Activated CD4-positive, alpha-beta T cell treated with anti-CD3 and anti-CD28 coated beads, Interleukin-2, amount 50 U/mL, for 16 hours (primary cell): ENCODE measurements around the gene CNTNAP2.
"Not testable (repeated sequence)": the region's sequence is repeated elsewhere in the genome, so short reads cannot be mapped to it uniquely, and the experiment has no call there.

ENCODE experiments used
- DNase-seq: peaks from one replicate; pipeline ENCODE4 v3.0.0-alpha.2; 2020

Gene CNTNAP2

DNA sequence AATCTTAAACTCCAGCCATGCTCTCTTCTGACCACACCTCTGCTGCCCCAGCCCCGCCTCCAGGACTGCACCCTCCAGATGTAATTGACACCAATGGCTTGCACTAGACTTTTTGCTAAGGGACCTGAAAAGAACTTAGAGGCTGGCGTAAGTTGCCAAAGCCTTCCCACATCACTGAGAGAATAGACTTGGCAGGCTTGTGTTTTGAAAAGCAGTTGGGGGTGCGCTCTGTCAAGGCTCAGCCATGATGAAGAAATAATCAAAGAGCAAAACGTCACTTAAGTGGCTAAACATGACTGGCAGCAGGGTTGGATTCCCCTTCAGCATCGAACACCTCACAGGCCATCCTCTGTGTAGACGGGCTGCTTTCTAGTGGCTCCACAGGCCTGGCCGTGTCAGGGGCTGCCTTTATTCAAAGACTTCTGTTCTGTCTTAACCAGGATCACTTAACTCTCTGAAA lies 2278.8 kb downstream of the CNTNAP2 start:
- no peak for DNase-seq

DNA sequence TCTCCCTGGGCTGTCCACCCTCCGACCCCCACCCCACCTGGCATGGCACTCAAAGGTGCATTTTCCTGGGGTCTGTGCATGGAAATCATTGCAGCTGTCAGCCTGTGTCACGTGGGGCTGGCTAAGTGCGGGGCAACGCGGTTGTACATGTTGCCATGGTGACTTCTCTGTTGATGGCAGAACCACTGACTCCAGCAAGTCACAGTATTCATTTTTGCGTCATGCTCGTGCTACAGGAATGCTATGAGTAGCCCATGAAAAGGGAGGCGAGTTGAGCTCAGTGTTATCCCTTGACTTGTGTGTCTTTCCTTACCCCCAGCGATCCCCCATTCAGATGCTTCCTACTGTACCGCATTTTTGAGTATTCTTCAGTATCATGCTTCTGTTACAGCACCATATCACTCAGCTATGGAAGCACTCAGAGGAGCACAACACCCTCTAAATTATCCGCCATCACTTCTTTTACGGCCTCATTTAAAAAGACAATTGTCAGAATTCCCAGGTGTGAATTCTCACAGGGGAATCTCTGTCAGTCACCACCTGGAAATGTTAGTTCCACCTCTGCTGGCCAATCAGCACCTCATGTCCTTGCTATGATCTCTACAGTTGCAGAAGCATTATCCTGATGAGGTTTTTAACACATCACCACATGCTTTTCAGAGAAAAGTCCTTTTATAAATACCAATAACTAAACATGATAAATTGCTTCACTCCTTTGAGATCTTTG lies 2279.6 kb downstream of the CNTNAP2 start:
- no peak for DNase-seq

DNA sequence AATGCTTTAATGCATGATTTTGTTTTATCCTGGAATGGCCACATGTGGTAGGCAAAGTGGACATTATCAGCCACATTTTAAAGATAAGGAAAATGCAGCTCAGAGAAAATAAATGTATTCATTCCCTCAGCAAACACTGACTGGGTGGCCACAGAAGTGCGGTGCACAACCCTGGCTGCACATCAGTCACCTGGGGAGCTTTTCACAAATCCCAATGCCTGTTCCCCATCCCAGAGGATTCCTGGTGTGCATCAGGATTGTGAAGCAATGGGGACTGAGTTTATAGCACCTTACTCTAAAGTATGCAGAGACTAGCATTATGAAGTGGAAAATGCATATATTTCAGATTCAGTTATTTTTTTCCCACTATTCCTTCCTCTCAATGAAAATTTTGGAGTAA lies 2280.5 kb downstream of the CNTNAP2 start:
- DNase-seq: no peak

DNA sequence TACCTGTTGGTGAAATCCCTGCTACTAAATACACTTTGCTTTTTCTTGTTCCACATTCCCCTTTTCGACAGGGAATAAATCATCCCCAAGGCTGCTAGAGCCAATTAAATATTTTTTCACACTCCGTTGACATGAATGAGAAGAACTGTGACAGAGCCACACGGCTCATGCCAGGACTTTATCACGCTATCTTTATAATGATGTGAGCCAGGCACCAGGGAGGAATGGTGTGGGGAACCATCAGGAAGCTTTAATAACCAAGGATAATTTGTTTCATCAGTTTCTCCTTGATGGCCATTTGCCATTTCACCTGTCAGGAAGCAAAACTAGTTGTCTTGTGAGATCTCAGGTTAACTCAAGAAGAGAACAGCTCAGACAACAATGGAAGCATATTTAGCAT lies 2280.9 kb downstream of the CNTNAP2 start:
- DNase-seq: no peak

DNA sequence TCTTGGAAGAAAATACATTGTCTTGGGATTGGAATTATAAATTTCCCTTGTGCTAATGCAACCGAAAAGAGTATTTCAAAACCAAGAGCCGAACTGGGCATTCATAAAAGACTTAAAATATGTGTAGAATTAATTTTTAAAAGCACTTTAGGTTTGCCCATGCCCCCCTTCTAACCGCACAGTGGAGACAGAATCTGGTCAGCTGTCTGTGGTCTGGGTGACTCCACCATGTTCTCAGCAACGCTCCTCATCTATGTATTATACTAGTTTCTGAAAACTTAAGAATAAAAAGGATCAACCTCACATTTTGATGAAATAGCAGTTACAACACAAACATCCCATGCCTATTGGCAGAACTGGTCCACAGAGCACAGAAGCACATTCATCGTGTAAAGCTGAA lies 2281.4 kb downstream of the CNTNAP2 start:
- no peak for DNase-seq

DNA sequence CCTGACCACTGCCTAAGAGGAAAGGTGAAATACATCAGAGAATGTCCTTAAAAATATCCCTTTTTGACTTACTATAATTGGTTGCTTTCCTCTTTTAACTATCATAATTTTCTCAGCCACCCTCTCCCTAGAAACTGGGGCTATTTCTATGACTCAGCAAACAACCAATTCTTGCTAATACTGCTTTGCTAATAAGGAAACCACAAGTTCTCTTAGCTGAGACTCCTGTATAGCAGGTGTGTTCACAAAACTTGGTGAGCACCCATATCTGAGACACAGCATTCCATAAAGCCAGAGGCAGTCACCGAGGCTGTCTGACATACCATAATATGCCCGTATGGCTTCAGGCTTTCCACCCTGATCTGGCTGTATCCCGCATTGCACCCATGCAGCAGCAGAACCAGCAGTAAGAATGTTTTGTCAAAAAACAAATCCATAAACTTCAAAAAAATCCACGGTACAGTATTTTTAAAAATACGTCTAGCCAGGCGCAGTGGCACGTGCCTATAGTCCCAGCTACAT lies 2282.3 kb downstream of the CNTNAP2 start:
- peak; percentile 21 for DNase-seq

DNA sequence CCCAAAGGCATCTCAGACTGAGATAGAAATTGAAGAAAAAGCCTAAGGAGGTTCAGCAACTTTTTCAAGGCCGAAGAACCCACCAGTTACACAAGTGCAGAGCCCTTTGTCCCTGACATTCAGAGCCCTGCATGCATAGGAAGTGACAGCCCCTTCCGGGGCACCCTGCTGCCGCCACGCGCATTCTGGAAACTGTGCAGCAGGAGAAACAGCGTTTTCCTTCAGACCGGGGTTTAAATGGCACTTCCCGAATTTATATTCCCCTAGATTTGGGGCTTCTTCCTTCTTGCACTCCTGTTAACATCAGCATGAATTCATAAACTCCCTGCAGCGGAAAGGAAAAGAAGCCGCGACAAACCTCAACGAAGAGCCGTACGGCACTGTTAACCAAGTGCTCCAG lies 2283.5 kb downstream of the CNTNAP2 start:
- DNase-seq: no peak

DNA sequence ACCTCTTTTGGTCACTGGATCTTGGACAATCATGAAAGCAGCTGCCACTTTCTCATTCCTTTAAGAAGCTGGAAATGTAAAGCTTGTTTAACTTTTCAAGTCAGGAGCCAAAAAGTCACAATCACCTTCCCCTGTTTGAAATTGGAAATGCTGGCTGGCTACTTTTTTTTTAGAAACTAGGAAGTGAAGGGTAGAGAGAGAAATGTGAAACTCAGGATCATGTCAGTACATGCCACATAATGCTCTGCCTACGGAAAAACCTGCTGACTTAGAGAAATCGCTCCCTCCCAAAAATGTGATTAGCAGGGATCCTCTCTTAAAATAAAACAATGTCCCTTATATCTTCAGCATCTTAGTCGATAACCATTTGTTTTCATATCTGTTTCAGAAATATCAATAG lies 2285.6 kb downstream of the CNTNAP2 start:
- no peak for DNase-seq

DNA sequence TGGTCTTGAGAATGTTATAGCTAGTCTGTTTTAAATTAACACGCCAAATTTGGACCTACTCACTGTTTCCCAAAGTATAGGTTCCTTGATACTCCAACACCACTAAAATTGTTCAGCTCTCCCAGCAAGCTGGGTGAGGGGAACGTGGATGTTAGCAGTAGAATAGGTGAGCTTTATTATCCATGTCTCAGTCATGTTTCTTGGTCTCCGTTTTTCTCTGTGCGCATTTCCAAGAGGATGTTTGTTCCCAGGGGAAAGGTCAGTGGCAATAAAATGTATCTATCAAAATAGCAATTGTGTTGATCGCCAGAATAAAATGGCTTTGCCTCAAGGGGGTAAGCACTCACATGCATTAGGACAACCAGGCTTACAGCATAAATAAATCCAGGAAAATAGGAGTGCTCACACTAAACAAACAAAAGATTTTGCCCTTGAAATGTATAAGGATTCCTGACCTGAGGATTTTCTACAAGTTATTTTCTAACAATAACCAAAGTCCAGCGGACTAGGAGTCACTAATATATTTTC lies 2286.9 kb downstream of the CNTNAP2 start:
- DNase-seq: no peak

DNA sequence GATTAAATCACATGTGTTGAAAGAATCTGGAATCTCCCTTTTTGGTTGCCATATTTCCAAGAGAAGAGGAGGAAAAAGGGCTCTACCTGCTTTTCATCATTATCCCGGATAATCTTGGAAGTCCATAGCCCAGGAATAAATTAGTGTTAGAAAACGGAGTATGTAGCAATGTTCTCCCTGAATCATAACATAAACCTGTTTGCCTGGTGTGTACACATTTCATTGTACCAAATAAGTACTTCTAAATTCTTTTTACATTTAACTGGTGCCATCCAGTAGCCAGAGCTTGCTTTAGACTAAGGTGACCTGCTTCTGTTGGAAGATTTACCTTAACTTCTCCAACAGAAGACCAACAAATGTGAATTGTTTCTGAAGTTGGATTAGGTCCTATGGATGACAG lies 2291.7 kb downstream of the CNTNAP2 start:
- DNase-seq: no peak

DNA sequence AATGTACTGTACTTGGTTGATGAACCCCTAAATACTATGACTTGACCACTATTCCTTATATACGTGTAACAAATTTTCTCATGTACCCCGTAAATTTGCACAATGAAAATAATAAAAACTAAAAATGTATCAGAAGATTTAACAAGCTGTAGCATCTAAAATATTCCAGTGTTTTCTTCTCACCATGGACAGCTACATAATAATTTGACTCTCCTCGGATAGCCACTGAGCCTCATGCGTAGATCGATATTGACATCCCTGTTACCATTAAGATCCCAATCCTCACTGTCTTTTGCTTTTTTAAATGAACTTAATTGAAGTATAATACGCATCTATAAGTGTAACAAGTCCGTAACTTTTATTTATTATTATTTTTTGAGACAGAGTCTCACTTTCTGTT lies 2294.3 kb downstream of the CNTNAP2 start:
- no peak for DNase-seq

DNA sequence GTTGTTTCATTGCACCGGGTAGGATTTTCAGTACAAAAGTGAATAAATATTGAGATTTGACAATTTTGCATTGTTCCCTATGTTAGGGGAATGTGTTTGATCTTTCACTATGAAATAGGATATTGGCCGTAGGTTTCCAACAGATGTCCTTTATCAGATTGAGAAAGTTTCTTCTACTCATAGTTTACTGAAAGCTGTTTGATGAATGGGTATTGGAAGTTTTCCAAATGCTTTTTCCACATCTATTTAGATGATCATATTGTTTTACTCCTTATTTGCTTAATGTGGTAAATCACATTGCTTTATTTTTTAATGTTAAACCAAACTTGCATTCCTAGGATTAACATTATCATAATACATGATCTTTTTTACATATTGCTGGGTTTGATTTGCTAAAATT lies 2296.1 kb downstream of the CNTNAP2 start:
- no peak for DNase-seq

DNA sequence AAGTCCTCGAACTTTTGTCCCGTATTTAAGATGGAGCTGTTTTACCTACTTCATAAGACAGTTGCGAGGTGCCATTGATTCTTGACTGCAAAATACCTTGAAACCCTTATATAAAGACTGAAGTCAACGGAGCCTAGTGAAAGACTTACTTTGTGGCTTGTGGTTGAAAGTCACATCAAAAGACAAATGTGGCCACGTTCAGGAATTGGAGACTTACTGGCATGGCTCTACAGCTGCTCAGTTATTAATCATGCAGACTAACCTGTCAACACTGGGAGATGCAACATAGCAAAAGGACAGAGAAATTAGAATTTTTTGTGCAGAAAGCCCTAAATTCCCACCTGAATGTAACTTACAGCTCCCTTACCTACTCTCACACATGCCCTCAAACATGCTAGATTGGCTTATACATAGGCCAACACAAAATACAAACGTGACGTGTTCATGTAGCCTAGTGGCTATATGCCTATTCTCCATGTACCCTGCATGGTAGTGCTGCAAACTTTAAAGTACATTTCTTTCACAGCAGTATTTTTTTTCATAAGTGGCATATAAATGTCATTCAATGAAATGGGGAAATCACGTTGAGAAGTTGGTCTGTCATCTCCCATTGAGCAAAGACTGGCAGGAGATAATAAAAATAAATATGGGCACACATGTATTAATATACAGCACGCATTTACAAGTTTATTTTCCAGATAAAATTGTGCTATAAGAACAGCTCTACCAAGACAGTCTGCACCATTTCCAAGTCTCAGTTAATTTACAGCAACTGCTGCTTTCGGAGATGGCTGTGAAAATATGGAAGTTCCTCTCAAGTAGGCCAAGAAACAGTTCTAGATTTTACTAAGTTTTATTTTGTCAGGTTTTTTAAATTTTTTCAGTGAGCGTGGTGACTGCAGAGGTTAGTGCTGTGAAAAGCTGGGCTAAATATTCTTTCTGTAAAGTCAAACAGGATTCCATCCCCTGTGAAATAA lies 2303.5 kb downstream of the CNTNAP2 start:
- peak; percentile 54 for DNase-seq

DNA sequence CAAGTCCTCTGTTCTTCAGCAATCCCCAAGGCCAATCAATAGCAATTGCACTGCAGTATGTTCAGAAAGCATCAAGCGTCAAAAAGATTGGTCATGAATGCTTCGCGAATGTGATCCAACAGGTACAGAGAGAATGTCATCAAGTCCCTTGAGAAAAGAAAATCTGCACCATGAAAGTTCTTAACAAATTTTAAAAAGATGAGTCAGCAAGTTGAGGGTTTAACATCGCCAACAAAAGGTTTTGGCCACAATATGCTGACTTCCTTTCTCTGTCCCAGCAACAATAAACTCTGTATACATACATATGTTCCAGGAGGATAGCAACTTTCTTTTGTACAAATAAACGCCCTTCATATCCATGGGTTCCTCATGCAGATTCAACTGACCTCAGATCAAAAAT lies 2305.4 kb downstream of the CNTNAP2 start:
- DNase-seq: no peak

DNA sequence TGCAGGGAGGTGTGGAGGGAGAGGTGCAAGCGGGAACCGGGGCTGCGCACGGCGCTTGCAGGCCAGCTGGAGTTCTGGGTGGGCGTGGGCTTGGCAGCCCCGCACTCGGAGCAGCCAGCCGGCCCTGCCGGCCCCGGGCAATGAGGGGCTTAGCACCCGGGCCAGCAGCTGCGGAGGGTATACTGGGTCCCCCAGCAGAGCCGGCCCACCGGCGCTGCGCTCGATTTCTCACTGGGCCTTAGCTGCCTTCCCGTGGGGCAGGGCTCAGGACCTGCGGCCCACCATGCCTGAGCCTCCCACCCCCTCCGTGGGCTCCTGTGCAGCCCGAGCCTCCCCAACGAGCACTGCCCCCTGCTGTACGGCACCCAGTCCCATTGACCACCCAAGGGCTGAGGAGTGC lies 2309.8 kb downstream of the CNTNAP2 start:
- DNase-seq: not testable (repeated sequence)

DNA sequence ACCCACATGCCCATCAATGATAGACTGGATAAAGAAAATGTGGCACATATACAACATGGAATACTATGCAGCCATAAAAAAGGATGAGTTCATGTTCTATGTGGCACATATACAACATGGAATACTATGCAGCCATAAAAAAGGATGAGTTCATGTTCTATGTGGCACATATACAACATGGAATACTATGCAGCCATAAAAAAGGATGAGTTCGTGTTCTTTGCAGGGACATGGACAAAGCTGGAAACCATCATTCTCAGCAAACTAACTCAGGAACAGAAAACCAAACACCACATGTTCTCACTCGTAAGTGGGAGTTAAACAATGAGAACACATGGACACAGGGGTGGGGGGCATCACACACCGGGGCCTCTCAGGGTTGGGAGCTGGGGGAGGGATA lies 2314.1 kb downstream of the CNTNAP2 start:
- not testable (repeated sequence) for DNase-seq

DNA sequence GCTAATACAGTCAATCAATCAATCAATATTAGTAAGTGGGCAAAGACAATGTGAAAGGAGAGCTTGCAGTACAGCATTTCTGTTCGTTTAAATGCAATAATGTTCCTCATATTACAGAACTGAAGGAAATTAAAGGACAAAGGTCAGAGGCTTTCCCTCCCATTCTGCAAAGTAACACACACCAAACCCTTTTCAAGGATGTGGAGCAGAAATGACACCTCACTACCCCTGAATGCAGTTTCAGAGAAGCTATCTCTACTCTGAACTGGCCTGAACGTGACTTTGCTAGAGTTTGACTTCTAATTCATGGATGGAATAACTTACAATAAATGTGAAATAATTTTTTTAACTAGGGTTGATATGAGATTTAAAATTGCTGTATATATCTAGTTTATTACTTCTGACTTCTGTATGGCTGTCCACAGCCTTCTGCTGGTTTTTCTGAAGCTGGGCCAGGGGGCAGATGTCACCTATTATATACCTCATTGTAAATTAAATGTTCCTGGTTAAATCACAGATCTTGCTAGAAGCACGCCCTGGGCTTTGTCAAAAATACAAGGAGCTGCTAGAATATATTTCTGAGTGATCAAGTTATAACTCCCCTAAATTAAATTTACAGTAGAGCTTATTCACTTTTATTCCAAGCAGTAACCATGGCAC lies 2317.1 kb downstream of the CNTNAP2 start:
- DNase-seq: no peak

DNA sequence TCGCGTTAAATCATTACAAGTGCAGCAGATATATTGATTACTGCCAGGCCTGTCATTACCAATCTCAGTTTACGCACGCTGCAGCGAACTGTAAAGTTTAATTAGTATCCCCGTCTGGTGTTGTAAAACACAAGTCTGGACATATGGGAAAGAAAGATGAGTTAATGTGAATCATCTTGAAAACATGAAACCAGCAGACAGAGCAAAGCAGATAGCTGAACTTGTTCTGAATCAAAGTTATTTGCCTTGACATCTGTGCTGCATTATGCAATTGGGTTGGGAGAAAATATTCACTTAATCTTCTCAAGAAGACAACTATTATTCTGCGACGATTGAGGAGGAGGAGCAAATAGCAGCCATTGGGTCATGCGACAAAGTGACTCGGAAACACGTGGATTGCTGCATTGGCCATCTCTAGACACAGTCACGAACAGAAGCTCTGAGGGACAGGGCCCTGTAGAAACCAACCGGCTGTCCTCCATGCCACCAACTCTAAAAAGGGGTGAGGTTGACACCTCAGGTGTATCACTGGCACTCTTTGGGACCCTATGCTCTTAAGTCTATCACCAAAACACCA lies 2317.7 kb downstream of the CNTNAP2 start:
- no peak for DNase-seq

DNA sequence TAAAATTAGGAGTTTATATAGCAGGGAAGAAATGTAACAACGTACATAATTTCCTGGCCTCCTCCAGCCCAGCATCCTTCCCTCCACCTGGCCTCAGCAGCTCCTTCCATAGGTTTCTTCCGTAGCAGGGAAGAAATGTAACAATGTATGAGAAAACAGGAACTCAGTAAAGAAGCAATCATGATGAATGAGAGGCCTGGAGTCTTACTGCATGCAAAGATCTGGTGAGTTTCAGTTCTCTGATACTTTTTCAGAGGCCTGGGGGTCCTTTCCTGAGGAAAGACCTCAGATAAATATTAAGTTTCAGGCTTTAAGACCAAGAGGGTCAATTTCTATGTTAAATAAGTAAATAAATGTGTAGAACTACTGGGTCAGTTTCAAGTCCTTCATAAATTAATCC lies 2318.3 kb downstream of the CNTNAP2 start:
- DNase-seq: no peak

DNA sequence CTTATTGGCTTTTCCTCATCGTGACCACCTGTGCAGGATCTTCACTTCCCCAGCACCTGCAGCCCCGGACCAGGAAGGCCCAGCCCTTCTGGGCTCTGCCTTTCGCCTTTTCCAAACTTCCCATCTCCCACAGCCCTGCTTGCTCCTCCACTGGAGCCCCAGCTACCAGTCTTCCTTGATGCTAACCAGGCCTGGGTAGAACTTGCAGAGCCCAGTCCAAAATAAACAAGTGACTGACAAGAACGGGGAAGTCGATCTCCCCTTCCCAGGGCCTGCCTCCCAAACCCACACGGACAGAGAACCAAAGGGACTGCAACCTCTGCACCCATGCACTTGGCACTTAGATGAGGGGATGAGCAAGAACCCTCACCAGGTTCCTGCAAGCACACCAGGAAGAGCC lies 2319.1 kb downstream of the CNTNAP2 start:
- no peak for DNase-seq

DNA sequence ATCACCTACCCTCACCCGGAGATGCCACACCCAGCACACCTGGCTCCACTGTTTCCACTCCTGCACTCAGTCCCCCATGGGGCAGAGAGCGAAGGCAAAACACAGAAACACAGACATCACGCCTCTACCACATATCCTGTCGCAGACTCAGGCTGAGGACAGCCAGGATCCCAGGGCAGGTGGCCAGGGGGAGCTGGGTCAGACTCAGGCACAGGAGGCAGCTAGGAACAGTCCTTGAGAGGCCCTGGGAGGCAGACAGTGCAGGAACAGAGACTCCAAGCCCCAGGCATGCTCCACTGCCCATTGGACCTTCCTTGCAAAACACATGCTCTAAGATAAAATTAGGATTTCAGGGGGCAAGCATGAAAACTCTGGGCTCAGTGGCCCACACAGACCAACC lies 2319.5 kb downstream of the CNTNAP2 start:
- no peak for DNase-seq

DNA sequence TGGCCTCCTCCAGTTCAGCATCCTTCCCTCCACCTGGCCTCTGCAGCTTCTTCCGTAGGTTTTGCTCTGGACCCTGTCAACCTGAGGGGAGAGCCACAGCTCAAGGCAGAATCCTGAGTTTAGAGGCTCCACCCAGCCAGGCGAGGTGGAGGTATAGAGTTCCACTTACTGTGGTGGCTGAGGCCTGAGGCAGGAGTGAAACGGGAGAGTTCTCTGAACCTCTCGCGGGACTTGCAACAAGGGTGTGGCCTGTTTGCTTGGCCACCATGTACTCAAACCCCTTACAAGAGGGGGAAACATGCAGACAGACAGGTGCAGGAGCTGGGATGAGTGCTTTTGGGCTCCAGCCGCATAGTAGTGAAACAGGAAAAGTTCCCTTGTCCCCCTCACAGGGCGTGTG lies 2320.0 kb downstream of the CNTNAP2 start:
- DNase-seq: no peak

DNA sequence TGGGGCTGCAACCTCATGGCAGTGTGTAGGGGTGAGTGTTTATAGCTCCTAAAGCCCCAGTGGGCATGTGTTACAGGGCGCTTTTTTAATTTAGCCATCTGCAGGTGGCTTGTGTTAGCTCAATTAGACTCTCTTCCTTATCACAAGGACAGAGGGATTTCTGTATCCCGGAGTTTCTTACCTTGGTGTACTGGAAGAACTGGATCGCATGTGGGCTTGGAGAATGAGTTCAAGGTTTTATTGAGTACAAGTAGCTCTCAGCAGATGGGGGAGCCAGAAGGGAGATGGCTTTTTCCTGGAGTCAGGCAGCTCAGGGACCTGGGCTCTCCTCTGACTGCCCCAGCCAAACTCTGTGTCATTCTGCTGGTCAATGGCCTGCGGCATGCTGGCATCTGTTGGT lies 2320.4 kb downstream of the CNTNAP2 start:
- no peak for DNase-seq
